ENCODE results near the gene MEGF8. TPM values are rescaled to one million over a fixed set of nuclear protein-coding genes. Genes with fewer than 3 reads are reported as not detected.
A peak's percentile ranks its signal among the peaks of the same experiment; 100 is the strongest.

Gene MEGF8
- total and polyA plus RNA-seq, 2 of the 8 experiments (the other 6 are each of a cell fraction or from before 2014, with no cell fraction given), result 13.0 to 23.7 TPM

GRCh38 chr19:42368765-42369164 lies 43.3 kb downstream of the MEGF8 start:
- WGBS, 2 experiments (ENCODE audit: extremely low coverage in 1 of 2, insufficient coverage in 1 of 2, insufficient read length in 1 of 2, insufficient replicate concordance in 2 of 2, low coverage in 1 of 2, low lambda C conversion rate in 2 of 2, missing lambda C conversion rate in 1 of 2), result 91% methylated on average over 15 of the region's 15 CpGs; no CpG with 5 or more reads in 1 of the 2 experiments
- CTCF ChIA-PET (ENCODE audit: partially characterized antibody), result interaction anchor here (0.5 to 1.3 kb wide), 5 partner anchors 12 to 70 kb away, joined by 3 to 4 read pairs (median 3); no protein-coding TSS in a partner anchor
- TF ChIP-seq CBX8 (IDR thresholded peaks at IDR 0.05; ENCODE audit: borderline replicate concordance, low read depth, low read length), result no peak

More at GRCh38 chr19:42368765-42369164, 43.3 kb downstream of the MEGF8 start:
- H3K14ac ChIP-seq (ENCODE audit: insufficient read length), result no peak overlapping the region
- H3K23me2 ChIP-seq (ENCODE audit: low read depth, low read length), result no peaks in the 10 kb centered on the region; the same call in 1 of the 2 replicates
- POLR2A ChIA-PET (ENCODE audit: partially characterized antibody), result interaction anchor here (1.1 to 1.2 kb wide), 2 partner anchors 9 to 15 kb away, joined by 3 to 4 read pairs; no protein-coding TSS in a partner anchor
- no peaks in the 10 kb centered on the region for H3K79me2 ChIP-seq (ENCODE audit: control insufficient read depth in 1 of 2, insufficient read depth in 2 of 2, low read length in 2 of 2)
- H3K18ac ChIP-seq (ENCODE audit: extremely low read depth, low read length), result no peak overlapping the region; the same call in 1 of the 2 replicates
- peak overlapping the region; percentile 78 for H4K8ac ChIP-seq (ENCODE audit: extremely low read depth, insufficient read depth, low read length)
- DNase-seq (ENCODE audit: low read depth in 1 of 2, low spot score in 2 of 2), result no peak
- H3K9ac ChIP-seq (replicated peaks in 1 of 4; ENCODE audit: extremely low read depth in 1 of 4, low read depth in 3 of 4, low read length in 3 of 4), result no peak overlapping the region
- no peak overlapping the region for H2BK120ac ChIP-seq (replicated peaks; ENCODE audit: low read depth, low read length)
- no peak overlapping the region for H3K4me3 ChIP-seq (ENCODE audit: extremely low read depth in 1 of 4, insufficient read depth in 2 of 4, low read depth in 3 of 4, low read length in 4 of 4)
- H2BK12ac ChIP-seq (ENCODE audit: low read depth, low read length), result peak overlapping the region; percentile 84; the same call in 1 of the 2 replicates
- H3K56ac ChIP-seq (replicated peaks; ENCODE audit: insufficient read length, low read depth, low read length), result no peak overlapping the region
- 0 out of 2 replicates have a peak overlapping the region, but pooled peaks have one; percentile 84 for H2BK5ac ChIP-seq (ENCODE audit: low read depth, low read length)
- peak overlapping the region; percentile 89; the same call in 1 of the 2 replicates for H2BK20ac ChIP-seq (ENCODE audit: low read length)
- H3K9me3 ChIP-seq (ENCODE audit: insufficient read depth in 2 of 2, low read depth in 1 of 2, low read length in 1 of 2), result peaks cover 0 to 6% of the 10 kb centered on the region in 2 experiments; a peak in 1 of 4 replicates
- H4K91ac ChIP-seq (replicated peaks; ENCODE audit: insufficient read length, low read length), result peak overlapping the region; percentile 88
- no peak for FAIRE-seq
- H4K20me1 ChIP-seq (replicated peaks in 1 of 2; ENCODE audit: control insufficient read depth in 1 of 2, insufficient read depth in 2 of 2, low read length in 2 of 2), result no peaks in the 10 kb centered on the region
- peaks cover 7 to 29% (median 22%) of the 10 kb centered on the region in 4 experiments for H3K4me1 ChIP-seq (replicated peaks in 1 of 4; ENCODE audit: control insufficient read depth in 3 of 4, insufficient read depth in 4 of 4, low read length in 3 of 4)
- peak overlapping the region; percentile 72; the same call in 1 of the 2 replicates for H2BK15ac ChIP-seq (ENCODE audit: low read length)
- peak overlapping the region; percentile 43; the same call in 1 of the 2 replicates for H2AK5ac ChIP-seq (ENCODE audit: low read depth, low read length)
- H3K23ac ChIP-seq (ENCODE audit: insufficient read length), result no peak overlapping the region
- H2AFZ ChIP-seq (ENCODE audit: low read length), result no peak overlapping the region
- H3K4ac ChIP-seq (replicated peaks; ENCODE audit: insufficient read length, low read depth, low read length), result peak overlapping the region; percentile 95
- no peaks in the 10 kb centered on the region for H3K27me3 ChIP-seq (replicated peaks in 1 of 4; ENCODE audit: control insufficient read depth in 3 of 4, extremely low read depth in 1 of 4, insufficient read depth in 3 of 4, low read length in 3 of 4)
- H4K5ac ChIP-seq (ENCODE audit: insufficient read length, low read depth, low read length), result peak overlapping the region; percentile 0
- peaks cover 4 to 8% (median 5%) of the 10 kb centered on the region in 4 experiments; a peak in 6 of 8 replicates for H3K36me3 ChIP-seq (ENCODE audit: control insufficient read depth in 2 of 4, insufficient read depth in 4 of 4, low read length in 3 of 4)
- H3K4me2 ChIP-seq (ENCODE audit: insufficient read depth in 1 of 2, low read depth in 2 of 2, low read length in 2 of 2), result no peak overlapping the region; a peak in 1 of 4 replicates
- H3K79me1 ChIP-seq (ENCODE audit: low read depth, low read length), result peaks cover 2% of the 10 kb centered on the region
- H3K27ac ChIP-seq (ENCODE audit: low read depth, low read length), result no peak overlapping the region
